ENCODE results near the gene PAAF1.
"Not testable (repeated sequence)": the region's sequence is repeated elsewhere in the genome, so short reads cannot be mapped to it uniquely, and the experiment has no call there.

The PAAF1 gene

DNA sequence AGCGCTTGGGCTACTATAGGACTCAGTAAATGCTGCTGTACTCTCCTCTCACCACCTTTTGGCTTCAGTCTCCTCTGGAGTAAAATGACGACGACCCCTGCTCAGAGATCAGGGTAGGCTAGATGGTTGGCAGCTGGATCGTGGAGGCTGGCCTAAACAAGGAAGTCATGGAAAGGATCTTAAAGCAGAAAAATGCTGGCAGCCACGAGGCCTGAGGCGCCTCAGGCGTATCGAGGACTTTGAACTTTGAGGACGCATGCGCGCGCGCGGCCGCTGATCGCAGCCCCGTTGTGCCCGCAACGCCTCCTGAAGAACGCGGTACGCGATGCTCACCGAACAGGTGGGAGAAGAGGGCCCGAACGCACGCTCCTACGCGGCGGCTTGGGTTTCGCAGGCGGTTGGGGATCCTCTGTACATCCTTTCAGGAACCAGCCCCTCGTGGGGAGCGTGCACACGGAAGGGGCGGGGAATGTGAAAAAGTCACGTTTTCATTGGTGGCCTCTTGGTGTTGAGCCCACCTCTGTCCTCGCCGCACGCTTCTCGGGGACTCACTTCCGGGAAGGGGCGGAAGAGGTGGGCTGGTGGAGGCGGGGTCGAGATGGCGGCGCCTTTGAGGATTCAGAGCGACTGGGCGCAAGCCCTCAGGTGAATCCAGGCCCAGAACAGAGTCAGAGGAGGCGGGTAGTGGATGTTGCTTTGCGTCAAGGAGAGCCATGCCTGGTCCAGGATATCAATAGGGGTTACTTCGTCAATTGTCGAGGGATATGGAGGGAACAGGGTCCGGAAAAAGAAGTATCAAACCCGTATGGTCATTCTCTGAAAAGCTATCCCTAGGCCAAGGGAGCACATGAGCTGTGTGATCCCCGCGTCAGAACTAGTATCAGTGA lies at the start of gene PAAF1, which contains the start of gene COA4:
Gene PAAF1 (plus strand): TSS at position 576 of the 887 bp plus-strand sequence. CDS start 23 bp downstream, at position 599.
Gene COA4 (minus strand): TSS at position 423 of the 887 bp plus-strand sequence. CDS start 3,468 bp downstream, outside the sequence.
- peak; percentile 97 for DNase-seq

- DNase-seq: no peak
Observed at GRCh38 chr11:73830261-73830660, 46.5 kb upstream of the PAAF1 start.

GRCh38 chr11:73833067-73833466 lies 43.7 kb upstream of the PAAF1 start:
- DNase-seq: no peak

GRCh38 chr11:73838443-73839122 lies 38.2 kb upstream of the PAAF1 start:
- DNase-seq: no peak

DNA sequence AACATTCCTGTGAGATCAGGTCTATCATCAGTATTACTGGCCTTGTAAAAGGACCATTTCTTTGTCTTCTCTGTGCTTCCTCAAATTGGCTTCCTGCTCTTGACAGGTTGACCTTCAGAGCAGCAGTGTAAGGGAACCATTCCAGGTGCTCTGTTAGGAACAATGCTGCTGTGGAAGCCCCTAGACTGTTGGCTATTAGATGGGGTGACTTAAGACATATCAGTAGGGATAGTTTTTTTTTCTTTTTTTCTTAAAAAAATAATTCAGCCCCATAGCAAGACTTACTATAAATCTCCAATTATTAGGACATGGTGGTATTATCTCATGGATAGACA lies 37.7 kb upstream of the PAAF1 start:
- DNase-seq: no peak

GRCh38 chr11:73851046-73851764 lies 25.6 kb upstream of the PAAF1 start:
- DNase-seq: no peak

DNA sequence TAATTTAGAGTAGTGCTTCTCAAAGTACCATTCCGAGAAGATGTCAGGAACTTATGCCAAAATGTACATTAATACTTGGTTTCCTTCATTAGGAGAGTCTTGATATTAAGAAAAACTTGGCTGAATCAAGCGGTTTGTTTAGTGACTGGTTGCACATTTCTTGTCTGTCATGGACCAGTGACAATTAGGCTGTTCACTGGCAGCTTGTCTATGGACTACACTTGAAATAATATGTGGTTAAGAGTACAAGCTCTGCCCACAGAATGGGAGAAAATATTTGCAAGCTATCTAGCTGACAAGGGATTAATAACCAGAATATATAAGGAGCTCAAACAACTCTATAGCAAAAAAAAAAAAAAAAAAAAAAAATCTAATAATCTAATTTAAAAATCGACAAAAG lies 24.8 kb upstream of the PAAF1 start:
- DNase-seq: no peak

DNA sequence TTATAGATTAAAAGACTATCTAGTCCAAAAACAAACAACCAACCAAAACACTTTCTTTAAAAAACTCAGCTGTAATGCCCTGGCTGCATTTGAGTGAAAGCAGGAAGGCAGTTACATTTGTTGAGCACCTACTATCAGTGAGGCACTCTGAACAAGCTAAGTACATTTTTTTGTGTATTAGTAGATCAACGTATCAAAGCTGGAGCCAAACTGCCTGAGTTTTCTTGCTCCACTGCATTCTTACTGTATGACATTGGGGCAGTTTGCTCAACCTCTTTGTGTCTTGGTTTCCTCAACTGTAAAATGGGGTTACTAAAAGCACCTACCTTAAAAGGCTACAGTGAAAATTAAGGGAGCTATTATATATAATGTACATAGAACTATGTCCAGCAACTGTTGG lies 22.1 kb upstream of the PAAF1 start:
- no peak for DNase-seq

DNA sequence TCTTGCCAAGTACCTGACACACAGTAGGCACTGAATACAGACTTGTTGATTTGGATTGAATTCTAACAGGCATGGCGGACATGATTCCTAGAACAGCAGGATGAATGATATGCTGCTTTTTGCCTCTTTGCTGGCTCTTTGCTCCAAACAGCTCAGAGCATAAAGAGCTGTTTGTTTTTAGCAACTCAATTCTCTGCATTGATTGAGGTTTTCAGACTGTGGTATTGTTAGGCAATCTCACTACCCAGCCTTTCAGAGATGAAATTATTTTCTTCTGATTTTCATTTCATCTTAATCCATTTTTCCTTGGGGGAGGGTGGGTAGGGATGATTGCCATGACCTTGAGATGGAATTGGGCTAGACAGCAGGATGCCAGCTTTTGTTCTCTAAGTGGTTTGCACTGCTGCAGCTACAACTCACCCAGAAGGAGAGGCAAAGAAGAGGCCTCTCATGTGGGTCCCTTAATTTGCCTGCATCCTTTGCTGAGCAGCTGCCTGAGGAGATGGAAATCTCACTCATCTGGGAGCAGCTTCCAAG lies 20.7 kb upstream of the PAAF1 start:
- no peak for DNase-seq

DNA sequence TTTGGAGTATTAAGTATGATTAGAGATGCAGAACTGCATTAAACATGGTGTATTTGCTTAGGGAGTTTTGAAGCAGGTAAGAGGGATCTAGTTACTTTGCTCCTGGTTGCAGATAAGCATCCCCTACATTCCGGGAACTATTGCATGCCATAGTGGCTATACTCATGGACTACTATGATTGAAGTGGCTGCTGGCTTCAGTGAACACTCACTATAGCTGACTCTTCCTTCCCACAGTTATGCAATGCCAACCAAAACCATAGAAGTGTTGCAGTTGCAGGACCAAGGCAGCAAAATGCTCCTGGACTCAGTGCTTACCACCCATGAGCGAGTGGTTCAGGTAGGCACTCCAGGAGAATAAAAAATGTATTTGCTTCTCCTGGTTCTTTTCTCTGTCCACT lies 17.1 kb upstream of the PAAF1 start:
- no peak for DNase-seq

GRCh38 chr11:73860202-73860601 lies 16.6 kb upstream of the PAAF1 start:
- no peak for DNase-seq

GRCh38 chr11:73862986-73863385 lies 13.8 kb upstream of the PAAF1 start:
- no peak for DNase-seq

DNA sequence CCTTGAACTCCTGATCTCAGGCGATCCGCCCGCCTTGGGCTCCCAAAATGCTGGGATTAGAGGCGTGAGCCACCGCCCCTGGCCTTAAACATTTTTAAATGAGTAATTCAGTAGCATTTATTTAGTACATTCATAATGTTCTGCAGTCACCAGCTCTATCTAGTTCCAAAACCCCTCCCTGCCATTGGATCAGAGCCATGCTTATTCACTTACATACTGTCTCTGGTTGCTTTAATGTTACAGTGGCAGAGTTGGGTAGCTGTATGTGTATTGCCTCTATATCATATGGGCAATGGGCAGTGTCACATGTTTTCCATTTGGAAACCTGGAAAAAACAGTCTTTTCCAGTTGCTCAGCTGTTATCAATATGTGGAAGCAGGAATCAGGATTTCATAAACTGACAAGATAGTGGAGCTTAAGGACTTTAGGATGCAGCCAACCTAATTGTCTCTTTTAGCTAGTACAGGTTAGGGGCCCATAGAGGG lies 10.7 kb upstream of the PAAF1 start:
- DNase-seq: no peak

- DNase-seq: no peak
Observed at GRCh38 chr11:73866586-73866996, 10.2 kb upstream of the PAAF1 start.

- no peak for DNase-seq
Observed at GRCh38 chr11:73869332-73869949, 7.4 kb upstream of the PAAF1 start.

DNA sequence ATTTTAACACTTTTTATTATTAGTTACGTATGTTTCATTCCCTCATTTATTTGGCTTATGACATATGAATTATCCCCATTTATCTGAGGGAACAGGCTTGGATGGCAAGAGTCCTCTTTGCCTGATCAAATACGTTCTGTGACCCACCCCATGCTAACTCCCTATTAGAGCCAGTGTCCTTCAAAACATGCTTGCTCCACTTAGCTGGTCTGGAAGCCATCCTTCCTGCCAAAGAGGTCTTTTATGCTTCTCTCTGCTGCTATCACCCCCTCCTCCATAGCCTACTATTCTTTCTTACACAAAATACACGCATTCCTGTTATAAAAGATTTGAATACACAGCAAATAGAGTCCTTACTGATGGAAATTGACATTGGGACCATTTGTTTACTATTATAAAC lies 6.5 kb upstream of the PAAF1 start:
- no peak for DNase-seq

- DNase-seq: no peak
Observed at GRCh38 chr11:73872749-73873357, 3.9 kb upstream of the PAAF1 start.

GRCh38 chr11:73875380-73875779 lies 1.4 kb upstream of the PAAF1 start:
- DNase-seq: no peak

DNA sequence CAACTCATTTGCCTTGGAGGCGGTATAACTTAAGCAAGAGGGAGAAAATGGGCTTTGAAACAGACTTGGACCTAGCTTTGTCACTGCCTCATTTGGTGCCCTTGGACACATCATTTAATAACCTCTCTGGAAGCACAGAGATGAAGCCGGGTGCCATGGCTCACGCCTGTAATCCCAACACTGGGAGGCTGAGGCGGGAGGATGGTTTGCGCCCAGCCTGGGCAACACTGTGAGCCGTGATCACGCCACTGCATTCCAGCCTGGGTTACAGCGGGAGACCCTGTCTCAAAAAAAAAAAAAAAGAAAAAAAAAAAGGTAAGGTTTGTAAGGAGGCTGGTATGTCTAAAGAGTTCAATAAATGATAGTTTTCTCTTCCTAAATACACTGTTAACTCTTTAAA lies 959 bp upstream of the PAAF1 start:
- DNase-seq: no peak

GRCh38 chr11:73878771-73879170 lies 2.0 kb downstream of the PAAF1 start:
- no peak for DNase-seq

DNA sequence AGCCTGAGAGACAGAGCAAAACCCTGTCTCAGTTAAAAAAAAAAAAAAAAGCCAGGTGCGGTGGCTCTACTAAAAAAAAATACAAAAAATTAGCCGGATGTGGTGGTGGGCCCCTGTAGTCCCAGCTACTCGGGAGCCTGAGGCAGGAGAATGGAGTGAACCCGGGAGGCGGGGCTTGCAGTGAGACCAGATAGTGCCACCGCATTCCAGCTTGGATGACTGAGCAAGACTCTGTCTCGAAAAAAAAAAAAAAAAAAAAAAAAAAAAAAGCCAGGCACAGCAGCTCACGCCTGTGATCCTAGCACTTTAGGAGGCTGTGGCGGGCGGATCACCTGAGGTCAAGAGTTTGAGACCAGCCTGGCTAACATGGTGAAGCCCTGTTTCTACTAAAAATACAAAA lies 3.6 kb downstream of the PAAF1 start:
- DNase-seq: not testable (repeated sequence)

- DNase-seq: no peak
Observed at GRCh38 chr11:73883856-73884255, 7.1 kb downstream of the PAAF1 start.
